ENCODE data around the gene LPCAT3. TPM values are rescaled to one million over a fixed set of nuclear protein-coding genes. Genes with fewer than 3 reads are reported as not detected.

The LPCAT3 gene
- total RNA-seq, 1 donor from 2014 or later = 7.9 TPM

GRCh38 chr12:7034464-7034863, 16.2 kb upstream of the LPCAT3 start:
- no peak for DNase-seq (ENCODE audit: low read depth)
- no peak for FAIRE-seq
- H3K4me3 ChIP-seq (ENCODE audit: low read depth, low read length) = no peak overlapping the region
- H3K36me3 ChIP-seq (ENCODE audit: control insufficient read depth, insufficient read depth, low read length) = no peaks in the 10 kb centered on the region
- no peak for TF ChIP-seq CTCF (IDR thresholded peaks at IDR 0.05; ENCODE audit: insufficient read depth, low read length, severe bottlenecking)
- H3K27me3 ChIP-seq (ENCODE audit: control insufficient read depth, insufficient read depth, low read length) = peaks cover 1% of the 10 kb centered on the region

GRCh38 chr12:7032990-7033389, 14.7 kb upstream of the LPCAT3 start:
- FAIRE-seq (peak; percentile 79), DNase-seq (ENCODE audit: low read depth) (no peak)
- TF ChIP-seq CTCF (IDR thresholded peaks at IDR 0.05; ENCODE audit: insufficient read depth, low read length, severe bottlenecking) = no peak

GRCh38 chr12:7031306-7031705, 13.0 kb upstream of the LPCAT3 start:
- H3K36me3 ChIP-seq (ENCODE audit: control insufficient read depth, insufficient read depth, low read length) = no peaks in the 10 kb centered on the region
- peaks cover 1% of the 10 kb centered on the region for H3K27me3 ChIP-seq (ENCODE audit: control insufficient read depth, insufficient read depth, low read length)
- no peak for FAIRE-seq
- TF ChIP-seq CTCF (IDR thresholded peaks at IDR 0.05; ENCODE audit: insufficient read depth, low read length, severe bottlenecking) = no peak
- H3K4me3 ChIP-seq (ENCODE audit: low read depth, low read length) = no peak overlapping the region
- no peak for DNase-seq (ENCODE audit: low read depth)

More at GRCh38 chr12:7032990-7033389, 14.7 kb upstream of the LPCAT3 start:
- H3K27me3 ChIP-seq (ENCODE audit: control insufficient read depth, insufficient read depth, low read length) = peaks cover 1% of the 10 kb centered on the region
- H3K4me3 ChIP-seq (ENCODE audit: low read depth, low read length) = no peak overlapping the region
- H3K36me3 ChIP-seq (ENCODE audit: control insufficient read depth, insufficient read depth, low read length) = no peaks in the 10 kb centered on the region

GRCh38 chr12:7026854-7027253, 8.6 kb upstream of the LPCAT3 start:
- H3K27me3 ChIP-seq (ENCODE audit: control insufficient read depth, insufficient read depth, low read length) = no peaks in the 10 kb centered on the region
- H3K36me3 ChIP-seq (ENCODE audit: control insufficient read depth, insufficient read depth, low read length) = no peaks in the 10 kb centered on the region
- no peak for DNase-seq (ENCODE audit: low read depth)
- no peak for FAIRE-seq
- H3K4me3 ChIP-seq (ENCODE audit: low read depth, low read length) = no peak overlapping the region
- no peak for TF ChIP-seq CTCF (IDR thresholded peaks at IDR 0.05; ENCODE audit: insufficient read depth, low read length, severe bottlenecking)

GRCh38 chr12:7023114-7023513, 4.8 kb upstream of the LPCAT3 start:
- Histone ChIP-seq H3K36me3 (ENCODE audit: control insufficient read depth, insufficient read depth, low read length) (no peaks in the 10 kb centered on the region), H3K4me3 (ENCODE audit: low read depth, low read length) (no peak overlapping the region), H3K27me3 (ENCODE audit: control insufficient read depth, insufficient read depth, low read length) (no peaks in the 10 kb centered on the region)
- TF ChIP-seq CTCF (IDR thresholded peaks at IDR 0.05; ENCODE audit: insufficient read depth, low read length, severe bottlenecking) = no peak
- DNase-seq (ENCODE audit: low read depth) = no peak
- FAIRE-seq = no peak

DNA sequence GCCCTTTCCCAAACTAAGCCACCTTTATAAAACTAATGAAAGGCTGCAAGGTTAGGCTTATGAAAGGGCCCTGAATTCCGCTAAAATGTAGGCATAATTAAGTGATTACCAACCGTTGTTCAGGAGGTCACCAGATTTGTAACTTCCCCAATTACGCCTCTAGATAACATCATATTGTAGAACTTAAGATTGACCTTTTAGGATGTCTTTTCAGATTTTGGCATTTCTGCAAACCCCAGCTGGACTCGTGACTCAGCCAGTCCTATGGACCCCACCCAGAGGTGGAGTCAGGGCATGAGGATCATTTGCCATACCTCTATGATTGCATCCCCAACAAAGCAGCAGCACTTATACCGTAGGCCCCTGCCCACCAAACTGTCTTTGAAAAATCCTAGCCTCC, 3.7 kb upstream of the LPCAT3 start:
- H3K4me3 ChIP-seq (ENCODE audit: low read depth, low read length) = no peak overlapping the region
- no peak for DNase-seq (ENCODE audit: low read depth)
- TF ChIP-seq CTCF (IDR thresholded peaks at IDR 0.05; ENCODE audit: insufficient read depth, low read length, severe bottlenecking) = no peak
- no peaks in the 10 kb centered on the region for H3K27me3 ChIP-seq (ENCODE audit: control insufficient read depth, insufficient read depth, low read length)
- no peaks in the 10 kb centered on the region for H3K36me3 ChIP-seq (ENCODE audit: control insufficient read depth, insufficient read depth, low read length)
- peak; percentile 76 for FAIRE-seq
